Liver (tissue), 9 donors: ENCODE measurements around the gene B4GALT5. TPM values are rescaled to one million over a fixed set of nuclear protein-coding genes. Genes with fewer than 3 reads are reported as not detected.

Experiments used
- DNase-seq: peaks from one replicate; pipeline ENCODE4 v3.0.0-alpha.2; 2017; ENCODE audit warnings: low spot score
- H3K27ac ChIP-seq, 2 donors: one replicate each; pipeline ENCODE4 v1.7.0; 2013; ENCODE audit warnings: inconsistent platforms in 2 of 2, low read length in 2 of 2, control low read depth in 1 of 2, low read depth in 1 of 2, mild to moderate bottlenecking in 1 of 2
- H3K27me3 ChIP-seq, 4 donors: one replicate each; pipeline versions ENCODE4 v1.6.1 to v1.7.0; 2013; ENCODE audit warnings: low read length in 3 of 4, inconsistent platforms in 1 of 4, mild to moderate bottlenecking in 1 of 4, moderate library complexity in 1 of 4; ENCODE audit not compliant: control insufficient read depth in 4 of 4, insufficient read depth in 4 of 4
- H3K36me3 ChIP-seq, 4 donors: one replicate each; pipeline versions ENCODE4 v1.6.1 to v1.7.0; 2013; ENCODE audit warnings: low read length in 3 of 4, mild to moderate bottlenecking in 3 of 4, low read depth in 1 of 4, moderate library complexity in 1 of 4; ENCODE audit not compliant: control insufficient read depth in 4 of 4, insufficient read depth in 3 of 4
- H3K4me1 ChIP-seq, 4 donors: one replicate each; pipeline versions ENCODE4 v1.6.1 to v1.7.0; 2013; ENCODE audit warnings: low read length in 3 of 4, mild to moderate bottlenecking in 3 of 4, moderate library complexity in 1 of 4; ENCODE audit not compliant: control insufficient read depth in 4 of 4, insufficient read depth in 4 of 4
- H3K4me3 ChIP-seq, 3 donors: one replicate each; pipeline versions ENCODE4 v1.6.1 to v1.7.0; 2013; ENCODE audit warnings: low read length in 3 of 3, control low read depth in 1 of 3, low read depth in 1 of 3, mild to moderate bottlenecking in 1 of 3
- H3K9ac ChIP-seq, 2 donors: one replicate each; pipeline ENCODE4 v1.7.0; 2013; ENCODE audit warnings: low read length in 2 of 2, mild to moderate bottlenecking in 2 of 2, moderate library complexity in 2 of 2, control low read depth in 1 of 2, low read depth in 1 of 2
- H3K9me3 ChIP-seq, 4 donors: one replicate each; pipeline versions ENCODE4 v1.6.1 to v1.7.0; 2013; ENCODE audit warnings: low read length in 3 of 4; ENCODE audit not compliant: control insufficient read depth in 4 of 4
- EGR1 ChIP-seq, 2 donors: IDR thresholded peaks; 2 replicates each; pipeline ENCODE4 v1.6.1; 2016 to 2018; ENCODE audit warnings: antibody characterized with exemption in 2 of 2, low read depth in 2 of 2
- FOXA1 ChIP-seq: IDR thresholded peaks from 2 replicates; pipeline ENCODE4 v1.6.1; 2016; ENCODE audit warnings: antibody characterized with exemption
- FOXA2 ChIP-seq: IDR thresholded peaks from 2 replicates; pipeline ENCODE4 v1.6.1; 2016; ENCODE audit warnings: antibody characterized with exemption
- GABPA ChIP-seq, 2 donors: IDR thresholded peaks in 1 of 2; conservative IDR thresholded peaks in 1 of 2; 2 replicates each; pipeline ENCODE4 v1.6.1; 2016; ENCODE audit warnings: antibody characterized with exemption in 2 of 2, mild to moderate bottlenecking in 1 of 2, moderate library complexity in 1 of 2
- HNF4A ChIP-seq, 2 donors: conservative IDR thresholded peaks; 2 replicates each; pipeline ENCODE4 v1.6.1; 2016; ENCODE audit warnings: antibody characterized with exemption in 2 of 2, mild to moderate bottlenecking in 2 of 2
- NR2F2 ChIP-seq: IDR thresholded peaks from 2 replicates; pipeline ENCODE4 v1.6.1; 2016; ENCODE audit warnings: antibody characterized with exemption
- RAD21 ChIP-seq, 2 donors: IDR thresholded peaks; 2 replicates each; pipeline ENCODE4 v1.6.1; 2016; ENCODE audit warnings: antibody characterized with exemption in 2 of 2, mild to moderate bottlenecking in 2 of 2
- YY1 ChIP-seq: IDR thresholded peaks from 2 replicates; pipeline ENCODE4 v1.6.1; 2016; ENCODE audit warnings: antibody characterized with exemption, mild to moderate bottlenecking
- WGBS: extraction: QIAGEN DNeasy Blood & Tissue Kit; methylation state at CpG from one replicate; pipeline ENCODE4 v1.1.7; 2013; 5-methylcytosine and 5-hydroxymethylcytosine counted together
- polyA plus RNA-seq, 2 donors: library from polyadenylated mRNA; stranded (reverse) in 1 of 2; unstranded in 1 of 2; fragments of 200-250 nt in 1 of 2; fragments of >200 nt in 1 of 2; fragmentation: Nextera tagmentation in 1 of 2; extraction: Ambion mirVana in 1 of 2; gene quantifications; one replicate each; pipeline versions ENCODE4 v1.2.1 to v1.2.3, GENCODE V29; 2013 to 2015
- total RNA-seq, 2 donors: library from RNA; depleted of rRNA; stranded (reverse); fragments of >200 nt; gene quantifications; one replicate each; pipeline ENCODE4 v1.2.3, GENCODE V29; 2014
- TF ChIP-seq, protein P1 (sequence below): fragments of 150-350 bp; IDR thresholded peaks from 2 replicates; pipeline ENCODE4 v1.5.1; 2017; ENCODE audit warnings: improper control_type of control experiment, low read depth, low read length; ENCODE audit not compliant: missing input control
- TF ChIP-seq, protein P2 (sequence below): IDR thresholded peaks from 2 replicates; pipeline ENCODE4 v1.6.1; 2016; ENCODE audit warnings: antibody characterized with exemption
- TF ChIP-seq, protein P3 (sequence below): IDR thresholded peaks from 2 replicates; pipeline ENCODE4 v1.6.1; 2016; ENCODE audit warnings: antibody characterized with exemption
- TF ChIP-seq, protein P4 (sequence below): IDR thresholded peaks from 2 replicates; pipeline ENCODE4 v1.6.1; 2016; ENCODE audit warnings: antibody characterized with exemption, mild to moderate bottlenecking
- donor health status: healthy.
- donor health status: healthy.
- donor health status: healthy.
- donor health status: healthy.
- donor health status: healthy.

Gene B4GALT5
- total and polyA plus RNA-seq, 4 donors, result 2.0 to 28.2 (median 14.4) TPM

DNA sequence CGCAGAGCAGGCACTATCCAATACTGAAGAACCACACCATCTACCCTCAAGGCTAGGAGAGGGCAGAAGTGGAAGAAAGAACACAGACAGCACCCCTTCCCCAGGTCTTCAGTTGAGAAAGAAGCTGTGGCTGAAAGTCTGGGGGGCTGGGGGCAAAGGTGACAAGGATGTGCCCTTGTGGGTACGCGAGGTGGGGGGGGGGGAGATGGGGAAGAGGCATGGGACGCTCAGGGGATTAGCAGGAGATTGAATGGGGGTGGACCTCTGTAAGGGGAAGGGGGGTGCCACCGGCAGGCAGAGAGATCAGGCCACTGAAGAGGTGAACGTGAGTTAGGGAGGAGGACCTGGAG lies 1.1 kb downstream of the B4GALT5 start:
- peaks cover 5 to 34% (median 25%) of the 10 kb centered on the region in 4 donors for H3K4me1 ChIP-seq

DNA sequence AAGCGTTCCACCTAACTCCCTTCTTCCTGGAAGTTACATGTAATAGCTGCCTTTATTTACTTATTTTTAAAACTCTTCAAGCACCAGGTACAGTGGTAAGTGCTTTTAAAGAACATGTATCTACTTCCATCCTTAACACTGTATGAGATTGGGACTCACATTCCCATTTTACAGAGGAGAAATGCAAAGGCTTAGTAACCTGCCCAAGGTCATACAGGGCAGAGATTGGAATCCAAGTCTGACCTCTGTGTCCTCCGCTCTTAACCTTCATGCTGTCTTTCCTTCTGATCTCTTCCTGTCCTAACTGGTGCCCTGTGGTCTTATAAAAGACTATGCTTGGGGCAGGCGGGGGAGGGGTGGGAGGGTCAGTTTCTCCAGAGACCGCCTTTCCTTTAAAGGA lies 1.6 kb downstream of the B4GALT5 start:
- WGBS, result 56% methylated on average over 4 of the region's 4 CpGs
- no peaks in the 10 kb centered on the region for H3K9me3 ChIP-seq
- H3K9ac ChIP-seq, result peak overlapping the region; percentile 58 to 69
- TF ChIP-seq, protein P1, sequence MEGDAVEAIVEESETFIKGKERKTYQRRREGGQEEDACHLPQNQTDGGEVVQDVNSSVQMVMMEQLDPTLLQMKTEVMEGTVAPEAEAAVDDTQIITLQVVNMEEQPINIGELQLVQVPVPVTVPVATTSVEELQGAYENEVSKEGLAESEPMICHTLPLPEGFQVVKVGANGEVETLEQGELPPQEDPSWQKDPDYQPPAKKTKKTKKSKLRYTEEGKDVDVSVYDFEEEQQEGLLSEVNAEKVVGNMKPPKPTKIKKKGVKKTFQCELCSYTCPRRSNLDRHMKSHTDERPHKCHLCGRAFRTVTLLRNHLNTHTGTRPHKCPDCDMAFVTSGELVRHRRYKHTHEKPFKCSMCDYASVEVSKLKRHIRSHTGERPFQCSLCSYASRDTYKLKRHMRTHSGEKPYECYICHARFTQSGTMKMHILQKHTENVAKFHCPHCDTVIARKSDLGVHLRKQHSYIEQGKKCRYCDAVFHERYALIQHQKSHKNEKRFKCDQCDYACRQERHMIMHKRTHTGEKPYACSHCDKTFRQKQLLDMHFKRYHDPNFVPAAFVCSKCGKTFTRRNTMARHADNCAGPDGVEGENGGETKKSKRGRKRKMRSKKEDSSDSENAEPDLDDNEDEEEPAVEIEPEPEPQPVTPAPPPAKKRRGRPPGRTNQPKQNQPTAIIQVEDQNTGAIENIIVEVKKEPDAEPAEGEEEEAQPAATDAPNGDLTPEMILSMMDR, result no peak
- TF ChIP-seq YY1, result no peak
- TF ChIP-seq NR2F2, result peak; percentile 44
- TF ChIP-seq, protein P2, sequence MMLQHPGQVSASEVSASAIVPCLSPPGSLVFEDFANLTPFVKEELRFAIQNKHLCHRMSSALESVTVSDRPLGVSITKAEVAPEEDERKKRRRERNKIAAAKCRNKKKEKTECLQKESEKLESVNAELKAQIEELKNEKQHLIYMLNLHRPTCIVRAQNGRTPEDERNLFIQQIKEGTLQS, result no peak
- no peak for TF ChIP-seq FOXA1
- TF ChIP-seq RAD21 (IDR thresholded peaks at IDR 0.05), result no peak
- no peaks in the 10 kb centered on the region for H3K27me3 ChIP-seq
- peak overlapping the region; percentile 87 to 91 for H3K27ac ChIP-seq
- H3K4me1 ChIP-seq, result peaks cover 6 to 35% (median 30%) of the 10 kb centered on the region in 4 donors
- H3K4me3 ChIP-seq, result peak overlapping the region; percentile 74 to 92 (median 87)
- H3K36me3 ChIP-seq, result no peaks in the 10 kb centered on the region
- DNase-seq, result no peak

More for the DNA sequence above, 1.1 kb downstream of the B4GALT5 start:
- Histone ChIP-seq H3K27me3 (no peaks in the 10 kb centered on the region), H3K36me3 (no peaks in the 10 kb centered on the region), H3K9me3 (no peaks in the 10 kb centered on the region), H3K27ac (peak overlapping the region; percentile 87 to 91), H3K4me3 (peak overlapping the region; percentile 74 to 92 (median 87)), H3K9ac (peak overlapping the region; percentile 58 to 69)
- no peak for DNase-seq
- TF ChIP-seq HNF4A (conservative IDR thresholded peaks at IDR 0.05) (no peak), GABPA (IDR thresholded peaks at IDR 0.05 in 1 of 2, conservative IDR thresholded peaks at IDR 0.05 in 1 of 2) (no peak), YY1 (no peak), FOXA2 (no peak), EGR1 (IDR thresholded peaks at IDR 0.05; ENCODE audit: low read depth in 2 of 2) (no peak), NR2F2 (no peak)
- TF ChIP-seq, protein P3, sequence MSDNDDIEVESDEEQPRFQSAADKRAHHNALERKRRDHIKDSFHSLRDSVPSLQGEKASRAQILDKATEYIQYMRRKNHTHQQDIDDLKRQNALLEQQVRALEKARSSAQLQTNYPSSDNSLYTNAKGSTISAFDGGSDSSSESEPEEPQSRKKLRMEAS, result no peak
- TF ChIP-seq, protein P4, sequence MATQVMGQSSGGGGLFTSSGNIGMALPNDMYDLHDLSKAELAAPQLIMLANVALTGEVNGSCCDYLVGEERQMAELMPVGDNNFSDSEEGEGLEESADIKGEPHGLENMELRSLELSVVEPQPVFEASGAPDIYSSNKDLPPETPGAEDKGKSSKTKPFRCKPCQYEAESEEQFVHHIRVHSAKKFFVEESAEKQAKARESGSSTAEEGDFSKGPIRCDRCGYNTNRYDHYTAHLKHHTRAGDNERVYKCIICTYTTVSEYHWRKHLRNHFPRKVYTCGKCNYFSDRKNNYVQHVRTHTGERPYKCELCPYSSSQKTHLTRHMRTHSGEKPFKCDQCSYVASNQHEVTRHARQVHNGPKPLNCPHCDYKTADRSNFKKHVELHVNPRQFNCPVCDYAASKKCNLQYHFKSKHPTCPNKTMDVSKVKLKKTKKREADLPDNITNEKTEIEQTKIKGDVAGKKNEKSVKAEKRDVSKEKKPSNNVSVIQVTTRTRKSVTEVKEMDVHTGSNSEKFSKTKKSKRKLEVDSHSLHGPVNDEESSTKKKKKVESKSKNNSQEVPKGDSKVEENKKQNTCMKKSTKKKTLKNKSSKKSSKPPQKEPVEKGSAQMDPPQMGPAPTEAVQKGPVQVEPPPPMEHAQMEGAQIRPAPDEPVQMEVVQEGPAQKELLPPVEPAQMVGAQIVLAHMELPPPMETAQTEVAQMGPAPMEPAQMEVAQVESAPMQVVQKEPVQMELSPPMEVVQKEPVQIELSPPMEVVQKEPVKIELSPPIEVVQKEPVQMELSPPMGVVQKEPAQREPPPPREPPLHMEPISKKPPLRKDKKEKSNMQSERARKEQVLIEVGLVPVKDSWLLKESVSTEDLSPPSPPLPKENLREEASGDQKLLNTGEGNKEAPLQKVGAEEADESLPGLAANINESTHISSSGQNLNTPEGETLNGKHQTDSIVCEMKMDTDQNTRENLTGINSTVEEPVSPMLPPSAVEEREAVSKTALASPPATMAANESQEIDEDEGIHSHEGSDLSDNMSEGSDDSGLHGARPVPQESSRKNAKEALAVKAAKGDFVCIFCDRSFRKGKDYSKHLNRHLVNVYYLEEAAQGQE, result no peak
- TF ChIP-seq, protein P1, result no peak
- TF ChIP-seq, protein P2, result no peak
- WGBS, result 1% methylated on average over 6 of the region's 6 CpGs
